Neural progenitor cell (in vitro differentiated cells): ENCODE results near the gene RRP8.

ENCODE experiments used
- CTCF ChIP-seq: fragments of 200-600 bp; sonication (generic); IDR thresholded peaks from 2 replicates; pipeline ENCODE4 v1.5.1; 2017; ENCODE audit warnings: antibody characterized with exemption, mild to moderate bottlenecking
- EZH2 ChIP-seq: fragments of 200-600 bp; sonication (generic); IDR thresholded peaks from 2 replicates; pipeline ENCODE4 v1.6.1; 2017; ENCODE audit warnings: antibody characterized with exemption, mild to moderate bottlenecking, moderate library complexity
- EZH2phosphoT487 ChIP-seq: fragments of 200-600 bp; sonication (generic); IDR thresholded peaks from 2 replicates; pipeline ENCODE4 v1.6.1; 2017; ENCODE audit warnings: antibody characterized with exemption

GRCh38 chr11:6650980-6651379, 47.6 kb upstream of the RRP8 start:
- no peak for TF ChIP-seq CTCF
- no peak for TF ChIP-seq EZH2phosphoT487
- TF ChIP-seq EZH2, result no peak
